Measurements from ENCODE around the gene PSD.

The PSD gene

DNA sequence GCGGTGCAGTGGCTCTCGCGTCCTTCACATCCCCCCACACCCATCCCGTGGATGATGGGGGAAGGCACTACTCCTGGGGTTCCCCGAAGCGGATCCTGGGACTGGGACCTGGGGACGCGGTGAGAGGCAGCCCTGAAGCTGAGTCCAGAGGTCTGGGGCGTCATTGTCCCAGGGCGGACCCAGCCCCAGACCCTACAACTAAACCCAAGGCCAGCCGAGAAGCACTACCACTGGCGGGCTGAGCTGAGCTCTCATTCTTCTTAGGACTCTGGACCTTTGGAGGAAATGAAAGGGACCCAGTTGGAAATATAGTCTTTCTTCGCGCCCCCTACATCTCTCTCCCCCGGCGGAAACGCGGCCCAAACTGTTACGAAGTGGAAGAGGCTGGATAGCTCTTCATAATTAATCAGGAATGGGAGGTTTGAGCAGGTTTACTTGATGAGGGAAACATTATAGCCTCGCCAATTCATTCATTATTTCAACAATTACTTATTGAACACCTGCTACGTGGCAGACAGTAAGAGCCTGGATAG lies 1.7 kb upstream of the PSD start:
- TF ChIP-seq POLR2A (IDR thresholded peaks at IDR 0.05; ENCODE audit: low read depth, low read length), result no peak
- no peak for FAIRE-seq
- DNase-seq (ENCODE audit: insufficient read length, low spot score), result no peak

DNA sequence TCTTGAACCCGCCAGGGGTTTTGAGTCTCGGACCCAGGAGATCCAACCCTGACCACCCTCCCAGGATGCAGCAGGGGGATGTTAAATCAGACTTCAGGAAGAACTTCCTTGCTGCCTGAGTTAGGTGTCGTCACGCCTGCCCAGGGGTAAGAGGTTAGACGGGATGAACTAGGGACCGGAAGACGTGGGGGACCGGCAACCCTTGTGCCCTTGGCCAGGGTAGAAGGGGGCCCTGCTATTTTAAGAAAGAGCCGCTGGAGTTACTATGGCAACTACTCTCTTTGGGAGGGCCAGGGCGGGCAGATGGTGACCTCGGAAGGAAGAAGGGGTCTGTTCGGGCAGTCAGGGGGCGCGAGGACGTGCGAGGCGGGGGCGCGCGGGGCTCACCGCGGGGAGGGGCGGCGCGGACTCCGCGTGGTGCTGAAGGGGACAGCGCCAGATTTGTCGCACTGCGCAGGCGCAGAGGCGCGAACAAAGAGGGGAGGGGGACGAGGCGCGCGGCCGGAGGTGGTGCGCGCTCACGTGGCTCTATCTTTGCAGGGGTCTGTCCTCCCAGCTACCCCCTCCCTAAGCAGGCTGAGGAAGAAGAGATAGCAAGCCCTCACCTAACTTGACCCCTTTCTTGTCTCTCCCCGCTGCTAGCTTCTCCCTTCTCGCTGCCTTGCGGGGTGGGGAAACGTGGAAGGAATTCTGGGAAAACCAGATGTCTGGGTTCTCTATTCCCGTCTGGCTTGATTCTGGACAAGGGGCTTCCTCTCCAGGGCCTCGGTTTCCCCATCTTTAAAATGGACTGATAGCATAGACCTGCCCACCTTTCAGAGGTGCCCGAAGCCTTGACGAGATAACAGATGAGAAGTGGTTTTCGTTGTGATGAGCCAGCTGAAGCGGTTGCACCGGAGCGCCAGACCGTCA lies 940 bp upstream of the PSD start:
- no peak for TF ChIP-seq POLR2A (IDR thresholded peaks at IDR 0.05; ENCODE audit: low read depth, low read length)
- DNase-seq (ENCODE audit: insufficient read length, low spot score), result no peak
- FAIRE-seq, result no peak

DNA sequence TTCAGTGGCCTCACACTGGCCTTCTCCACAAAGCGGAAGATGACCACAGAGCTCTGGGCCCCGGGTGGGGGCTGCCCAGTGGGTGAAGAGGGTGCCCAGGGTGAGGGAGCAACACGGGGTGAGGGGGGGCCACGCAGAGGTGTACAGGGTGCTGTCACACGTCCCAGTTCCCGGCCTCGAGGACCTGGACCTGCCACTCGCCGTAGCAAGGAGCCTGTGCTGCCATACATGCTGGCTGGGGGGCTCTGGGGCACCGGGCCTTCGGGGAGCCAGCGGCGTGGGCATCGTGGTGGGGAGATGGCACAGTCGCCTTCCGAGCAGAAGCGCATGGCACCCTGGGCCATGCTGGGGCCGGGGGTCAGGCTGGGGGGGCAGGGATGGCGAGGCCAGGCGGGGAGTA lies 1.9 kb downstream of the PSD start:
- no peak for TF ChIP-seq POLR2A (IDR thresholded peaks at IDR 0.05; ENCODE audit: low read depth, low read length)
- FAIRE-seq (no peak), DNase-seq (ENCODE audit: insufficient read length, low spot score) (no peak)

DNA sequence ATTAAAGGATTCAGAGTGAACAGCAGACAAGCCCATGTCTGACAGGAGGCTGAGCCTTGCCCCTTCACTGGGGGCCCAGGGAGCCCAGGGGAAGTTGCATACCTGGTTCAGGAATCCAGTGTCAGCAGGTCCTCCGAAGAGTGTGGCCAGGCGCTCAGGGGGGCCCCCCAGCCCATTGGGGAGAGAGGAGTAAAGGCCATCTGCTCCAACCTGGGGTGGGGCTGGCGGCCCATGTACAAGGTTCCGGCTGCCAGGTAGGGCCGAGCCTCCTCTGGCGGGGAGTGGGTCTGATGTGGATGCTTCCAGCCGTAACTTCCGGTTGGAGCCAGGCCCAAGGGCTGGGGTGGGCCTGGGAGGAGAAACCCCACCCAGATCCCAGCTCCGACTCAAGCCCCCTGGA lies 2.3 kb downstream of the PSD start:
- DNase-seq (ENCODE audit: insufficient read length, low spot score), result no peak
- FAIRE-seq, result no peak
- no peak for TF ChIP-seq POLR2A (IDR thresholded peaks at IDR 0.05; ENCODE audit: low read depth, low read length)

DNA sequence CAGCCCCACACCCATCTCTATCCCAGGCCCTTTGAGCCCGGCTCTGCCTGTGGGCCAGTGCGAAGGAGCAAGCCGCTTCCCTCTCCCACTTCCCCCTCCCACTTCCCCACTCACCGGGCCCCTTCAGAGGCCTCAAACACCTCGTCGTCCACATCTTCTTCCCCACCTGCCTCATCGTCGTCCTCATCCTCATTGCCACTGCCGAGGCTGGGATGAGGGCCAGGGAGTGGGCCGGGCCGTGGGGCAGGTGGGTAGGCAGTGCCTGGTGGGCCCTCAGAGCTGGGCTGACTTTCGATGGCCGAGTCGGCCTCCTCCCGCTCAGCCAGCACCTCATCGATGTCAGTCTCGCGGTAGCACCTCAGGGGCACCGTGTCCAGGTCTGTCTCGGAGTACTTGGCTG lies 3.8 kb downstream of the PSD start:
- no peak for TF ChIP-seq POLR2A (IDR thresholded peaks at IDR 0.05; ENCODE audit: low read depth, low read length)
- no peak for DNase-seq (ENCODE audit: insufficient read length, low spot score)
- FAIRE-seq, result no peak

DNA sequence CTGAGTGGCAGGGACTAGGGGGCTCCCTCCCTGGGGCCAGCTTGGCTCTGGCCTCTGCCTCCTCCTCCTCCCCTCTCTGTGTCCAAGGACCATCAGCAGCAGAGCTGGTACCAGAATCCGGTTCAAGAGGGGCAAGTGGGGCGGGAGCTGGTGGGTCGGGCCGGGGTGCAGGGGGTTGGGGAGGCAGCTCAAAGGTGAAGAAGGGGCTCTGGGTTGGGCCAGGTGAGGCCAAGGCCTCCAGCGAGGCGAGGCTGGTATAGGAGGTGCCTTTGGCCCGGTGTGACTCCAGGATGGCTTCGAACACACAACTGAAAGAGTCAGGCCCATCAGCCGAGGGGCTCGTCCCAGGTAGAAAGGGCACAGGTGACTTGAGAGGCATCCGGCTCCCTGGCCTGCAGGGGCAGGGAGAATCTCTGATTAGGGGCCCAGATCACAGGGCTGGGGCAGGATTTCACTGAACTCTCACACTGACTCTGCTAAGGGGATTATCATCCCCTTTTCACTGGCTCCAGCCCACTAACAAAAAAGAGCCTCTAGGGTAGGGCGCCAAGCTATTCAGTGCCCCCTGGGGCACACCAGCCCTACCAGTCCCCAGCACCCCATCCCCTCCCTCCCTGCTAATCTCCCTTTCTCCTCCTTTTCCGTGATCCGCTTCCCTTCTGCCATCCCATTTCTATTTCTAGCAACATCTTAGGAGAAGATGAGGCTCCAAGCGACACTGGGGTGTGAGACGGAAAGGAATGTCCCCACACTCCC lies 4.6 kb downstream of the PSD start:
- DNase-seq (ENCODE audit: insufficient read length, low spot score) (no peak), FAIRE-seq (no peak)
- TF ChIP-seq POLR2A (IDR thresholded peaks at IDR 0.05; ENCODE audit: low read depth, low read length), result no peak

DNA sequence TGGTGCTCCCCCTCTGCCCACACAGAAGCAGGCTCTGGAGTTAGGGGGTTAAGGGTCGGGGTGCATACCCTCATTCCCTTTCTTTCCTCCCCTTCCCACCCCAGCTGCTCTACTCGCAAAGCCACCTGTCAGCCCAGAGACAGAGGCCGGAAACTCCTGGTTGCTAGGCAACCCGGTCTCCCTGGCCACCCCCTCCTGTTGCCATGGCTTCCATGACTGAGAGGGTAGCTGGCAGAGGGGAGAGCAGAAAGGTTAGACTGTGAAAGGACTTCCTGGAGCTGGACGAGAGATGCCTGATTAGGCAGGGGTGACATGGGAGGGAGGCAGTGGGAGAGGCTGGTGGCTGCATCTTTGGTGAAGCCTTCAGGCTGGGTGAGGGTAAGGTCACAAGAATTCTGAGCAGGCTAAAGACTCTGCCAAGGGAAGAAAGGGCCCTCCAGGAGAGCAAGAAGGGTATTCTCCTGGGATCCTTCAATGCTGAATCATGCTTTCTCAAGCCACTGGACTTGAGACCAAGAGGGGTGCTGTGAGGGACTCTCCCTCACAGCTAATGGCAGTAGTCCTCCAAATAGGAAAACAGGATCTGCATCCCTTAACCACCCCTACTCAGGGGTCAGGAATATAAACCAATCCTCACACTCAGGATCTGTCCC lies 5.4 kb downstream of the PSD start:
- DNase-seq (ENCODE audit: insufficient read length, low spot score), result peak; percentile 72
- TF ChIP-seq POLR2A (IDR thresholded peaks at IDR 0.05; ENCODE audit: low read depth, low read length), result no peak
- no peak for FAIRE-seq

DNA sequence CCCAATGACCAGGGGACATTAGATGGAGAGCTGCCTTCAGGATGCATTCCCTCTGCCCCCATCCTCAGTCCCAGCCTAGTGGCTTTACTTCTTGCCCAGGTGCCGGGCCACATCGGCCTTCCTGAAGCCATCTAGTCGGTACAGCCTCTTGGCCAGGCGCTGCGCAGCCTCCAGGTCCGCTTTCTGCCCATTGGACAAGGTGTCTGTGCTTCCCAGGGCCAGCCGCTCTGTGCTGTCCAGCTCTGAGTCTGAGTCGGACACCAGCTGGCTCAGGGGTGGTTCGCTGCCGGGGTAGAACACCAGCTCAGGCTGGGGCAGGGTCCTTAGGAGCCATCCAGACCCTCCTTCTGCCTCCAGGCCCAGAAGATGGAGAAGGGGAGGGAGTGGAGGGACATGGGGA lies 6.3 kb downstream of the PSD start:
- no peak for FAIRE-seq
- DNase-seq (ENCODE audit: insufficient read length, low spot score), result no peak
- TF ChIP-seq POLR2A (IDR thresholded peaks at IDR 0.05; ENCODE audit: low read depth, low read length), result no peak

DNA sequence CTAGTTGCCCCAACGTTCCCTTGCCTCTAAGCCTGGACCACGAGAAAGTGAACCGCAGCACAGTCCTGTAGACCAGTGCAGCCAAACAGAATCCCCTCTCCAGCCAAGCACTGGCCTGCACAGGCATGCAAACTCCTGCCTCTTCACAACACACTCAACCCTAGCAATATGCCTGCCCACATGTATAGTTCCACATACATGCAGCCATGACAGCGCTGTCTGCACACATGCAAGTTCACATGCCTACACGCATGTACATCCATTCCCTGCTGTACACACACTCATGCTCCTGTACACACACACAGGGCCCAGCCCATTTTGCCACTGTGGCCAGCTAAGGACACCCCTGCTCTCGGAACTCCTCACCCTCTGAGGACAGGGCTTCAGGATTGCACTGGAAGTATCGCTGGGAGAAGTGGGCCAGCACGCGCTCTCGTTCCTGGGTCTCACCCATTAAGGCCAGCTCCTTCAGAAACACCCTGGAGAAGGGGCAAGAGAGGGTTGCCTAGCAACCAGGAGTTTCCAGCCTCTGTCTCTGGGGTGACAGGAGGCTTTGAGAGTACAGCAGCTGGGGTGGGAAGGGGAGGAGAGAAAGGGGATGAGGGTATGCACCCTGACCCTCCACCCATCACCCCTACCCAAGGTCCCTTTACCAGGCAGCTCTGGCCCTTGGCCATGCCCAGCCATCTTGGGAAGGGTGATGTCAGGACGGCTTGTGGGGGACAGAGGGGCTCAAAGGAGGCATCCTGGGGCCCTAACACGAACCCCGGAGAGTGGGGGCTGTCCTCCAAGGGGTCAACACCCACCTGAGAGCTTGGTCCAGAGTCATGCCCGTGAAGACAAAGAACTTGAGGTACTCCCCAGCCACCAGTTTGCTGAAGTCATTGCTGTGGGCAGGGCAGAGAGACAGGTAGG lies 7.0 kb downstream of the PSD start:
- DNase-seq (ENCODE audit: insufficient read length, low spot score) (no peak), FAIRE-seq (no peak)
- TF ChIP-seq POLR2A (IDR thresholded peaks at IDR 0.05; ENCODE audit: low read depth, low read length), result 0 out of 2 replicates have a peak, but pooled peaks have one; percentile 15

DNA sequence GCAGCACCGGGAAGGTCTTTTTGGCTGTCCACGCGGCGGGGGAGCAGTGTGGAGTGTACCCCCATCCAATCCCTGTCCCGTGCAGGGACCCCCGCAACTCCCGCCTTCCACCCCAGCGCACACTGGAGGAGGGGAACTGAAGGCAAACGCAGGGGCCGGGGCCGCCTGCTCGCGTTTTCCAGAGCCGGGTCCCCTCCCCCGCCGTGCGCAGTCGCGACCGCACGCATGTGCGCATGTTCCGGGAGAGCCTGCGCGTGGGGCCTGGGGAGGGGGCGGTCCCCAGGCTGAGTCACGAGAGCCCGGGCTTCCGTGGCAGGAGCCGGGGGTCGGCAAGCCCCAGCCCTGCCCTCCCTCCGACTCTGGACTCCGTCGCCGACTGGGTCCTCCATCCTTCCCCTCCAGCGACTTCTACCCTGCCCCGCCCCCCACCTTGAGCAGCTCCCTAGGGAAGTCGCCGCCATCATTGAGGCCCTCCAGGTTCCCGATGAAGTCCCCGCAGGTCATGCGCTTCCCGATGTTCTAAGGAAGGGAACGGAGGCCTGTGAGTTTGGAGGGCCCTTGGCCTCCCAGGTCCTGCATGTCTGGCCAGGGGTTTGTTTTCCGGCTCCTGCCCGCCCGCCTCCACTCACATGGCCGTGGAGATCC lies 8.0 kb downstream of the PSD start:
- FAIRE-seq (no peak), DNase-seq (ENCODE audit: insufficient read length, low spot score) (no peak)
- TF ChIP-seq POLR2A (IDR thresholded peaks at IDR 0.05; ENCODE audit: low read depth, low read length), result no peak

DNA sequence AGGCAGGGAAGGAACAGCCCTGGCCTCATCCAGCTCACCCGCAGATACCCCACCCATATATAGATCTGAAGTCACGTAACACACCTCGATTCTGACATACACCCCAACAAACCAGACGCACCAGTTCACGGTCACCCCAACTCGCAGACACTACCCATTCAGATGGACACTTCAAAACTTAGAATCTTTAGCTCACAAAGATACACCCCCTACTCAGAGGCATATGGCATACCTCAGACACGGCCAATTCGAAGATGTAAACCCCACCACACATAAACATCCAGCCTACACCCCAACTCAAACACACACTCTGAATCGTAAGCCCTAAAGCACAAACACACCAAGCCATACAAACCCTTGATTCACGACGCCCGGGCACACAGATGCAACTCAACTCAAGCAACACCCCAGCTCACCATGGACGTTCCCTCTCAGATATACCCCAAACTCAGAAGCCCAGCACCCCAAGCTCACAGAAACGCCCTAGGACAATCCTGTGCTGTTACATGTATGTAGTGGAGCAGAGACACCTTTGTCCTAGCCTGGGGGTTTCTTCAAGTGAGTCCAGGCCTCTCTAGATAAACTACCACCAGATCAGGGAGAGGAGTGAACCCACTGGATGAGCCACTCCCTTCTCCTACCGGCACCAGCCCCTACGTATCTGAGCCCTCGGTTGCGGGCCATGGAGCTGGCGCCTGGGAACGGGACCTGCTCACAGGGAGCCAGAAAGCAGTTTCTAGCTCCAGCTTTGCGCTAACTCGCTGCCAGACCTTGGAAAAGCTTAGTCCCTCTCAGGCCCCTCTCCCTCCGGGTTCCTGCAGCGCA lies 8.8 kb downstream of the PSD start:
- FAIRE-seq (no peak), DNase-seq (ENCODE audit: insufficient read length, low spot score) (no peak)
- no peak for TF ChIP-seq POLR2A (IDR thresholded peaks at IDR 0.05; ENCODE audit: low read depth, low read length)

All from H54 (cell line).